Measurements from ENCODE around the gene DEGS2.
"Not testable (repeated sequence)": the region's sequence is repeated elsewhere in the genome, so short reads cannot be mapped to it uniquely, and the experiment has no call there.

Gene DEGS2

GRCh38 chr14:100159865-100160533 is 554 bp upstream of the DEGS2 start:
- TF ChIP-seq CTCF (IDR thresholded peaks at IDR 0.05; ENCODE audit: control insufficient read depth, extremely low read depth, insufficient read depth) = no peak
- no peak overlapping the region for H3K4me3 ChIP-seq (ENCODE audit: low read depth, low read length)

GRCh38 chr14:100158566-100159093 is 815 bp downstream of the DEGS2 start:
- no peak for DNase-seq (ENCODE audit: low read depth)
- H3K4me3 ChIP-seq (ENCODE audit: low read depth, low read length) = no peak overlapping the region
- no peak for TF ChIP-seq CTCF (IDR thresholded peaks at IDR 0.05; ENCODE audit: control insufficient read depth, extremely low read depth, insufficient read depth)

More at GRCh38 chr14:100159865-100160533, 554 bp upstream of the DEGS2 start:
- DNase-seq (ENCODE audit: low read depth) = no peak

- not testable (repeated sequence) for H3K4me3 ChIP-seq (ENCODE audit: low read depth, low read length); DNase-seq (ENCODE audit: low read depth)
Measured at GRCh38 chr14:100157548-100158232, 1.8 kb downstream of the DEGS2 start.

- H3K4me3 ChIP-seq (ENCODE audit: low read depth, low read length) = no peak overlapping the region
- no peak for DNase-seq (ENCODE audit: low read depth)
- no peak for TF ChIP-seq CTCF (IDR thresholded peaks at IDR 0.05; ENCODE audit: control insufficient read depth, extremely low read depth, insufficient read depth)
Measured at GRCh38 chr14:100156776-100157175, 2.7 kb downstream of the DEGS2 start.

GRCh38 chr14:100155756-100156616 is 3.5 kb downstream of the DEGS2 start:
- no peak for TF ChIP-seq CTCF (IDR thresholded peaks at IDR 0.05; ENCODE audit: control insufficient read depth, extremely low read depth, insufficient read depth)
- peak overlapping the region; percentile 23 for H3K4me3 ChIP-seq (ENCODE audit: low read depth, low read length)

GRCh38 chr14:100155049-100155621 is 4.3 kb downstream of the DEGS2 start:
- peak overlapping the region; percentile 23 for H3K4me3 ChIP-seq (ENCODE audit: low read depth, low read length)
- peak; percentile 73 for TF ChIP-seq CTCF (IDR thresholded peaks at IDR 0.05; ENCODE audit: control insufficient read depth, extremely low read depth, insufficient read depth)
- peak; percentile 32 for DNase-seq (ENCODE audit: low read depth)

More at GRCh38 chr14:100155756-100156616, 3.5 kb downstream of the DEGS2 start:
- DNase-seq (ENCODE audit: low read depth) = peak; percentile 94

All from LNCaP clone FGC (cell line).